ENCODE measurements around the gene MAP3K3. TPM values are rescaled to one million over a fixed set of nuclear protein-coding genes. Genes with fewer than 3 reads are reported as not detected.
A peak's percentile ranks its signal among the peaks of the same experiment; 100 is the strongest.

MAP3K3 gene
- total and polyA plus RNA-seq, 9 of the 15 experiments (the other 6 are each of a cell fraction or from before 2014, with no cell fraction given) = 0.69 to 16.5 (median 12.1) TPM

DNA sequence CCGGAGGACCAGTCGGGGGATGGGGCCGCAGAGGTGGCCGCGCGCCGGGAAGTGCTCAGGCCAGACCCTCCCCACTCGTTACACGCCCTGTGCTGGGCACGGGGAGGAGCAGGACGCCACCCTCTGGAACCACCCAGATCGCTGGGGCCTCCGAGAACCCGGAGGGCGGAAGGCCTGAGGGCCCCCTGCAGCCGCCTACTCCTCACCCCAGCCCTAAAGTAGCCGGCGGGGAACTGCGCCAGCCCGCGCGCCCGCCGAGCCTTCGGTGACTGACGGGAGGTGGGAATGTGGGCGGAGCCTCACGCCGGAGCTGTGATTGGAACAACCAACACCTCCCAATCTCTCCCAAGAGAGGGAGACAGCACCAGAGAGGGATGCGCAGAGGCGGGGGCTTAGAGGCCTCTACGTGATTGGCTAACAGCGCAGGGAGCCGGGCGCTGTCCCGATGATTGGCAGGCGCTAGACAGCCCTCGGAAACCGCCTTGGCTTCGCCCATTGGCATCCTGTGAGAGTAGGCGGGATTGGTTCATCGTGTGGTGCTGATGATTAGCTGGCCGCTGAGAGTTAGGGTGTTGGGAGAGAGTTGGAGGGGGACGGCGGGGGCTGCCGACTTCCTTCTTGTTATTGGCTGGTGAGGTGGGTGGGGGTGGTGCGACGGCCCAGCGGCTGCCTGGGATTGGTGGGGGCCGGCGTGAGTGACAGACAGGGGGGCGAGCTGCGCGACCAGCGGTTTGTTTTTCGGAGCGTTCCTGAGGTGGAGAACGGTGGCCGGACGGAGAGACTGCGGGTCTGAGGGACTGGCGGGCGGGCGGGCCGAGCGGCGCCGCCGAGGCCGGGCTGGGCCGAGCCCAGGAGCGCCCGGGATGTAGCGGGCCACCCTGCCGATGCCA, at the start of gene MAP3K3 (continued):
- TF ChIP-seq, protein P1, sequence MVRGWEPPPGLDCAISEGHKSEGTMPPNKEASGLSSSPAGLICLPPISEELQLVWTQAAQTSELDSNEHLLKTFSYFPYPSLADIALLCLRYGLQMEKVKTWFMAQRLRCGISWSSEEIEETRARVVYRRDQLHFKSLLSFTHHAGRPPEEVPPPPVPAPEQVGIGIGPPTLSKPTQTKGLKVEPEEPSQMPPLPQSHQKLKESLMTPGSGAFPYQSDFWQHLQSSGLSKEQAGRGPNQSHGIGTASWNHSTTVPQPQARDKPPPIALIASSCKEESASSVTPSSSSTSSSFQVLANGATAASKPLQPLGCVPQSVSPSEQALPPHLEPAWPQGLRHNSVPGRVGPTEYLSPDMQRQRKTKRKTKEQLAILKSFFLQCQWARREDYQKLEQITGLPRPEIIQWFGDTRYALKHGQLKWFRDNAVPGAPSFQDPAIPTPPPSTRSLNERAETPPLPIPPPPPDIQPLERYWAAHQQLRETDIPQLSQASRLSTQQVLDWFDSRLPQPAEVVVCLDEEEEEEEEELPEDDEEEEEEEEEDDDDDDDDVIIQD (CRISPR knock-in tag; IDR thresholded peaks at IDR 0.05) = no peak
- TF ChIP-seq OTX1 (CRISPR knock-in tag; IDR thresholded peaks at IDR 0.05) (no peak), ETV5 (CRISPR knock-in tag; IDR thresholded peaks at IDR 0.05; ENCODE audit: low read depth) (no peak), MCM7 (IDR thresholded peaks at IDR 0.05) (no peak), NR3C1 (CRISPR knock-in tag; IDR thresholded peaks at IDR 0.05) (no peak), NR2C1 (IDR thresholded peaks at IDR 0.05) (no peak), NR2C1 (tag; IDR thresholded peaks at IDR 0.05) (no peak), ARID2 (IDR thresholded peaks at IDR 0.05) (no peak), KLF16 (IDR thresholded peaks at IDR 0.05) (no peak), ZNF224 (CRISPR knock-in tag; IDR thresholded peaks at IDR 0.05) (no peak), ZKSCAN8 (CRISPR knock-in tag; IDR thresholded peaks at IDR 0.05) (no peak), MYNN (IDR thresholded peaks at IDR 0.05) (peak; percentile 33; the same call in 1 of the 2 replicates), MYNN (CRISPR knock-in tag; IDR thresholded peaks at IDR 0.05) (no peak), TCF7L2 (IDR thresholded peaks at IDR 0.05; ENCODE audit: low read depth, low read length) (no peak), NR1H2 (CRISPR knock-in tag; IDR thresholded peaks at IDR 0.05) (no peak), NCOR1 (IDR thresholded peaks at IDR 0.05) (no peak), POLR2B (IDR thresholded peaks at IDR 0.05; ENCODE audit: low read depth, partially characterized antibody) (peak; percentile 77)
- TF ChIP-seq, protein P2, sequence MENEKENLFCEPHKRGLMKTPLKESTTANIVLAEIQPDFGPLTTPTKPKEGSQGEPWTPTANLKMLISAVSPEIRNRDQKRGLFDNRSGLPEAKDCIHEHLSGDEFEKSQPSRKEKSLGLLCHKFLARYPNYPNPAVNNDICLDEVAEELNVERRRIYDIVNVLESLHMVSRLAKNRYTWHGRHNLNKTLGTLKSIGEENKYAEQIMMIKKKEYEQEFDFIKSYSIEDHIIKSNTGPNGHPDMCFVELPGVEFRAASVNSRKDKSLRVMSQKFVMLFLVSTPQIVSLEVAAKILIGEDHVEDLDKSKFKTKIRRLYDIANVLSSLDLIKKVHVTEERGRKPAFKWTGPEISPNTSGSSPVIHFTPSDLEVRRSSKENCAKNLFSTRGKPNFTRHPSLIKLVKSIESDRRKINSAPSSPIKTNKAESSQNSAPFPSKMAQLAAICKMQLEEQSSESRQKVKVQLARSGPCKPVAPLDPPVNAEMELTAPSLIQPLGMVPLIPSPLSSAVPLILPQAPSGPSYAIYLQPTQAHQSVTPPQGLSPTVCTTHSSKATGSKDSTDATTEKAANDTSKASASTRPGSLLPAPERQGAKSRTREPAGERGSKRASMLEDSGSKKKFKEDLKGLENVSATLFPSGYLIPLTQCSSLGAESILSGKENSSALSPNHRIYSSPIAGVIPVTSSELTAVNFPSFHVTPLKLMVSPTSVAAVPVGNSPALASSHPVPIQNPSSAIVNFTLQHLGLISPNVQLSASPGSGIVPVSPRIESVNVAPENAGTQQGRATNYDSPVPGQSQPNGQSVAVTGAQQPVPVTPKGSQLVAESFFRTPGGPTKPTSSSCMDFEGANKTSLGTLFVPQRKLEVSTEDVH (IDR thresholded peaks at IDR 0.05; ENCODE audit: low read depth, partially characterized antibody) = no peak
- TF ChIP-seq, protein P3, sequence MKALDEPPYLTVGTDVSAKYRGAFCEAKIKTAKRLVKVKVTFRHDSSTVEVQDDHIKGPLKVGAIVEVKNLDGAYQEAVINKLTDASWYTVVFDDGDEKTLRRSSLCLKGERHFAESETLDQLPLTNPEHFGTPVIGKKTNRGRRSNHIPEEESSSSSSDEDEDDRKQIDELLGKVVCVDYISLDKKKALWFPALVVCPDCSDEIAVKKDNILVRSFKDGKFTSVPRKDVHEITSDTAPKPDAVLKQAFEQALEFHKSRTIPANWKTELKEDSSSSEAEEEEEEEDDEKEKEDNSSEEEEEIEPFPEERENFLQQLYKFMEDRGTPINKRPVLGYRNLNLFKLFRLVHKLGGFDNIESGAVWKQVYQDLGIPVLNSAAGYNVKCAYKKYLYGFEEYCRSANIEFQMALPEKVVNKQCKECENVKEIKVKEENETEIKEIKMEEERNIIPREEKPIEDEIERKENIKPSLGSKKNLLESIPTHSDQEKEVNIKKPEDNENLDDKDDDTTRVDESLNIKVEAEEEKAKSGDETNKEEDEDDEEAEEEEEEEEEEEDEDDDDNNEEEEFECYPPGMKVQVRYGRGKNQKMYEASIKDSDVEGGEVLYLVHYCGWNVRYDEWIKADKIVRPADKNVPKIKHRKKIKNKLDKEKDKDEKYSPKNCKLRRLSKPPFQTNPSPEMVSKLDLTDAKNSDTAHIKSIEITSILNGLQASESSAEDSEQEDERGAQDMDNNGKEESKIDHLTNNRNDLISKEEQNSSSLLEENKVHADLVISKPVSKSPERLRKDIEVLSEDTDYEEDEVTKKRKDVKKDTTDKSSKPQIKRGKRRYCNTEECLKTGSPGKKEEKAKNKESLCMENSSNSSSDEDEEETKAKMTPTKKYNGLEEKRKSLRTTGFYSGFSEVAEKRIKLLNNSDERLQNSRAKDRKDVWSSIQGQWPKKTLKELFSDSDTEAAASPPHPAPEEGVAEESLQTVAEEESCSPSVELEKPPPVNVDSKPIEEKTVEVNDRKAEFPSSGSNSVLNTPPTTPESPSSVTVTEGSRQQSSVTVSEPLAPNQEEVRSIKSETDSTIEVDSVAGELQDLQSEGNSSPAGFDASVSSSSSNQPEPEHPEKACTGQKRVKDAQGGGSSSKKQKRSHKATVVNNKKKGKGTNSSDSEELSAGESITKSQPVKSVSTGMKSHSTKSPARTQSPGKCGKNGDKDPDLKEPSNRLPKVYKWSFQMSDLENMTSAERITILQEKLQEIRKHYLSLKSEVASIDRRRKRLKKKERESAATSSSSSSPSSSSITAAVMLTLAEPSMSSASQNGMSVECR (CRISPR knock-in tag; IDR thresholded peaks at IDR 0.05) = no peak
- TF ChIP-seq, protein P4, sequence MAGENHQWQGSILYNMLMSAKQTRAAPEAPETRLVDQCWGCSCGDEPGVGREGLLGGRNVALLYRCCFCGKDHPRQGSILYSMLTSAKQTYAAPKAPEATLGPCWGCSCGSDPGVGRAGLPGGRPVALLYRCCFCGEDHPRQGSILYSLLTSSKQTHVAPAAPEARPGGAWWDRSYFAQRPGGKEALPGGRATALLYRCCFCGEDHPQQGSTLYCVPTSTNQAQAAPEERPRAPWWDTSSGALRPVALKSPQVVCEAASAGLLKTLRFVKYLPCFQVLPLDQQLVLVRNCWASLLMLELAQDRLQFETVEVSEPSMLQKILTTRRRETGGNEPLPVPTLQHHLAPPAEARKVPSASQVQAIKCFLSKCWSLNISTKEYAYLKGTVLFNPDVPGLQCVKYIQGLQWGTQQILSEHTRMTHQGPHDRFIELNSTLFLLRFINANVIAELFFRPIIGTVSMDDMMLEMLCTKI (IDR thresholded peaks at IDR 0.05; ENCODE audit: partially characterized antibody) = no peak
